Epithelial cell of proximal tubule (primary cell): ENCODE results near the gene SBF1. TPM values are rescaled to one million over a fixed set of nuclear protein-coding genes. Genes with fewer than 3 reads are reported as not detected.

Source experiments
- DNase-seq: peaks from one replicate; pipeline ENCODE4 v3.0.0-alpha.2; 2011; ENCODE audit warnings: low read depth
- H3K4me3 ChIP-seq: 2 replicates; pipeline ENCODE4 v1.5.1; 2011; ENCODE audit warnings: low read depth, mild to moderate bottlenecking, low read length
- total RNA-seq: library from RNA; depleted of rRNA; stranded (reverse); fragments of >200 nt; gene quantifications from 2 replicates; pipeline ENCODE4 v1.2.3, GENCODE V29; 2015
- TF ChIP-seq, protein P1 (sequence below): conservative IDR thresholded peaks from 2 replicates; pipeline ENCODE4 v1.5.1; 2012; ENCODE audit warnings: low read depth, mild to moderate bottlenecking, low read length

The SBF1 gene
- total RNA-seq, 1 donor from 2014 or later: 56.6 TPM

DNA sequence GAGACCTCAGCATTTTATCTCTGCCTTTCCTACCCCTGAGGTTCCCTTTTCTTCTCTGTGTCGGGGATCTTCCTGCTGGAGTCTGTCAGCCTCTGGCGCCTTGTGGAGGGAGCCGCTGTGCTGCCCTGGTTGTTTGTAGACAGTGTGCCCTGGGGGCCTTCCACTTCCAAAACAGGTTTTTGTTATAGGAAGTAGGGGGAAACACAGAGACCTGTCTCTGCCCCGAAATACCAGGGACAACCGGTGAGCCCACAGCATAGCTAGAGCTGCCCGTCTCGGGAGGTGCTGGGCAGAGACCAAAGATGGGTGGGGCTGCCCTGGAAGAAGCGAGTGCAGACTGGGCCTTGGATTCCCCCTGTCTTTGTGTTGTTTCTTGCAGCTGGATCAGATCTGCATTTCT, 41.2 kb upstream of the SBF1 start:
- no peak for DNase-seq
- TF ChIP-seq, protein P1, sequence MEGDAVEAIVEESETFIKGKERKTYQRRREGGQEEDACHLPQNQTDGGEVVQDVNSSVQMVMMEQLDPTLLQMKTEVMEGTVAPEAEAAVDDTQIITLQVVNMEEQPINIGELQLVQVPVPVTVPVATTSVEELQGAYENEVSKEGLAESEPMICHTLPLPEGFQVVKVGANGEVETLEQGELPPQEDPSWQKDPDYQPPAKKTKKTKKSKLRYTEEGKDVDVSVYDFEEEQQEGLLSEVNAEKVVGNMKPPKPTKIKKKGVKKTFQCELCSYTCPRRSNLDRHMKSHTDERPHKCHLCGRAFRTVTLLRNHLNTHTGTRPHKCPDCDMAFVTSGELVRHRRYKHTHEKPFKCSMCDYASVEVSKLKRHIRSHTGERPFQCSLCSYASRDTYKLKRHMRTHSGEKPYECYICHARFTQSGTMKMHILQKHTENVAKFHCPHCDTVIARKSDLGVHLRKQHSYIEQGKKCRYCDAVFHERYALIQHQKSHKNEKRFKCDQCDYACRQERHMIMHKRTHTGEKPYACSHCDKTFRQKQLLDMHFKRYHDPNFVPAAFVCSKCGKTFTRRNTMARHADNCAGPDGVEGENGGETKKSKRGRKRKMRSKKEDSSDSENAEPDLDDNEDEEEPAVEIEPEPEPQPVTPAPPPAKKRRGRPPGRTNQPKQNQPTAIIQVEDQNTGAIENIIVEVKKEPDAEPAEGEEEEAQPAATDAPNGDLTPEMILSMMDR: no peak
- no peak overlapping the region for H3K4me3 ChIP-seq

DNA sequence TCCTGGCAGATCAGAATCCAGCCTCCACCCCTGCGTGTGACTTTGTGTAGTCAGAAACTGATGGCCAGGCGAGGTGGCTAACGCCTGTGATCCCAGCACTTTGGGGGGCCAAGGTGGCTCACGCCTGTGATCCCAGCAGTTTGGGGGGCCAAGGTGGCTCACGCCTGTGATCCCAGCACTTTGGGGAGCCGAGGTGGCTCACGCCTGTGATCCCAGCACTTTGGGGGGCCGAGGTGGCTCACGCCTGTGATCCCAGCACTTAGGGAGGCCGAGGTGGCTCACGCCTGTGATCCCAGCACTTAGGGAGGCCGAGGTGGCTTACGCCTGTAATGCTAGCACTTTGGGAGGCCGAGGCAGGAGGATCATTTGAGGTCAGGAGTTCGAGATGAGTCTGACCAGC, 38.3 kb upstream of the SBF1 start:
- DNase-seq: no peak
- no peak overlapping the region for H3K4me3 ChIP-seq
- TF ChIP-seq, protein P1: no peak

DNA sequence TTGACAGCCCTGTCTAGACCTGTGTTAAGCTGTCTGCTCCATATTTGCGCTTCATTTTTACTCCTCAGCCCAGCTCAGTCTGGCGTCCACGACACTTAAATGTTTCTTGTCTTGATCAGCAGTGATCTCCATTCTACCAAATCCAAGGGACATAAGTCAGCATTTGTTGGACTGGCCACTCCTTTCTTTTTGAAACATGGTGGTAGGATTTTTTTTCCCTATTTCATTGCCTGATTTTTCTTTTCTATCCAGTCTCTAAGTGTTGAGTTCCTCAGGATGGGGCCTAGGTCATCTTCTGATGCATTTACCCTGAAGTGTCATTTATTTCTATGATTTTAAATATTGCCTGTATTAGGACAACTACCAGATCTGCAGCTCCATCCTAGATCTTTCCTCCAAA, 34.1 kb upstream of the SBF1 start:
- H3K4me3 ChIP-seq: peak overlapping the region; percentile 80
- TF ChIP-seq, protein P1: no peak
- no peak for DNase-seq

DNA sequence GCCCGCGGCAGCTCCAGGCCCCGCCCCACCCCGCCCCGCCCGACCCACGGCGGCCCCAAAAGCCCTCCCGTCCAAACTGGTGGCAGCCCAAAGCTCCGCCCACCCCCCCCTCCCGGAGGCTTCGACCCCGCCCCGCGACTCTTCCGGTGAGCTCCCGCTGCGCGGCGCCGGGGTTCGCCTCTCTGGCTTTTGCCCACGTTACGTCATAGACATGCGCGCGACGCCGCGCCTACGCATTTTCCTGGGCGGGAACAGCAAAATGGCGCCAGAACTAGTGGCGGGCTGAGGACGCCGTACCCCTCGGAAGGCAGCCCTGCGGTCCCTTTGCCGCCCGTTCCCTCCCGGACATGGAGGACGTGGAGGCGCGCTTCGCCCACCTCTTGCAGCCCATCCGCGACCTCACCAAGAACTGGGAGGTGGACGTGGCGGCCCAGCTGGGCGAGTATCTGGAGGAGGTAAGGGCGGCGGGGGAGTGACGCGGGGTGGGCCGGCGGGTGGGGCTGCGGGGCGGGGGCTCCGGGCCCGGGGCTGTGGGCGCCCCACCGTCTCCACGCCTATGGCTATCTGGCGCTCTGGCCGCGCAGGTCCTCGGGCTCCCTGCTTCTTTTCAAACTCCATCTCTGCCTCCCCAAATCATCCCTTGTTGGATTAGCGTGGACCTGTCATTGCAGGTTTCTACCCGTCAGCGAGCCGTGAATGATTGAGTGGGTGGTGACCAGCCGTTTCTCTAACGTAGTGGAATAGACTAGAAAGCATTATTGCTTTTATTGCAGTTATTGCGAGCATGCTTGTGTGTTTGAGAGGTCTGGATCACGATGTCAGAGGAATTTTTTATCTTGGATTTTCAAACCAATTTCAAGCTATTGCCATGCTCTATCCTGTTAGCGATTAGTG, 33.4 kb upstream of the SBF1 start, which contains the start of gene NCAPH2:
Gene NCAPH2, plus strand, starts transcription at position 234 of the 894 bp plus-strand sequence. Its CDS starts 114 bp downstream, at position 348.
- no peak for DNase-seq
- peak within 1 kb of the TSS; percentile 99 for H3K4me3 ChIP-seq
- TF ChIP-seq, protein P1: no peak

DNA sequence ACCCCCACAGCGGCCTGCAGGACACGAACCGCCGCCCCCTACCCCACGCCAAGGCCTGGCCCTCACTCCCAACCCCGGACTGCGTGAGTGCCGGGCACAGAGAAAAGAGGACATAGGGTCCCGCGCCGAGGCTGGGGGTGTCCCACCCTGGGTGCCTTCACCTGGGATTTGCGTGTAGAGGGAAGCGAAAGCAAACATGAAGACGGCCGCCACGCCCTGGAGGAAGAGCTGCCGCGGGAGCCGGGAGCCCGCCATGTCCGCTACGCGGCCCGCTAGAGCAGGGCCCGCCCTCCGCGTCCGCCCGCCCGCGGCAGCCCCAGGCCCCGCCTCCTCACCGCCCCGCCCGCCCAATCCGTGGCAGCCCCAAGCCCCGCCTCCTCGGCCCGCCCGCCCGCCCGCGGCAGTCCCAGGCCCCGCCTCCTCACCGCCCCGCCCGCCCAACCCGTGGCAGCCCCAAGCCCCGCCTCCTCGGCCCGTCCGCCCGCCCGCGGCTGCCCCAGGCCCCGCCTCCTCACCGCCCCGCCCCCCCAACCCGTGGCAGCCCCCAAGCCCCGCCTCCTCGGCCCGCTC, 32.7 kb upstream of the SBF1 start, which contains the start of gene LMF2:
Gene LMF2, minus strand, starts transcription at position 282 of the 570 bp plus-strand sequence. Its CDS starts 27 bp downstream, at position 255.
- TF ChIP-seq, protein P1: no peak

DNA sequence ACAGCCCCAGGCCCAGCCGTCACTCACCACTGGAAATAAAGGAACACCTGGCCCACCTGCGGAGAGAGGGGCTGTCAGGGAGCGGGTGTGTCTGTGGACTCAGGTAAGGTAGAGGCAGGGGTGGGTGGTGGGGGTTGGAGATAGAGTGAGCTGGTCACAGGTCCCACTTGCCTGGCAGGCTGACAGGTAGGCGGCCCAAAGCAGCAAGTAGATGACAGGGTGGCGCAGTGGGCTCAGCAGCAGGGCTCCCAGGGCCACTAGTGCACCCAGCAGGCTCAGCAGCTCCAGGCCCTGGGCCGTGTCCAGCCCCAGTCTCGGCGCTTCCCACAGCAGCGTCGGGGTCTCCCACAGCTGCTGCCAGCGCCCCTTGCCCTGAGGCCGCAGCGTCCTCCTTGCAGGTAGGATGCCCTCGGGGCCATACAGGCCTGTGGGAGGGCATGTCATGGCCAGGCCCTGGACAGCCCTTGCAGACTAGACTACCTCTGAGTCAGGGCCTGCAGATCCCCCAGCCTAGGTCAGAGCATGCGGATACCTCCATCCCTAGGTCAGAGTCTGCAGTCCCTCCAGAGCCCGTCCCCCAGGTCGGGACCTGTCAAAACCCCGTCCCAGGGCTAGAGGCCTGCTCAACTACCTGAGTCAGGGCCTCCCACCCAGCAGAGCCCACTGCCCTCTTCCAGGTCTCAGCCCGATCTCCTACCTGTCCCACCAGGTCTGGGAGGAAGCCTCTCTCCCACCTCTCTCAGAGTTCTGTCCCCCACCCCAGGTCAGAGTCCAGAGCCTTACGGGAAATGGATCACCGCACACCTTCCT, 32.0 kb upstream of the SBF1 start:
- no peak for DNase-seq
- H3K4me3 ChIP-seq: peak overlapping the region; percentile 99
- TF ChIP-seq, protein P1: no peak

More for the DNA sequence above, 32.7 kb upstream of the SBF1 start, which contains the start of gene LMF2:
- DNase-seq: no peak
- peak within 1 kb of the TSS; percentile 99 for H3K4me3 ChIP-seq
